ENCODE data around the gene UBAC1. TPM values are rescaled to one million over a fixed set of nuclear protein-coding genes. Genes with fewer than 3 reads are reported as not detected.

Gene UBAC1
- total RNA-seq, 1 donor from 2014 or later: 31.4 TPM

DNA sequence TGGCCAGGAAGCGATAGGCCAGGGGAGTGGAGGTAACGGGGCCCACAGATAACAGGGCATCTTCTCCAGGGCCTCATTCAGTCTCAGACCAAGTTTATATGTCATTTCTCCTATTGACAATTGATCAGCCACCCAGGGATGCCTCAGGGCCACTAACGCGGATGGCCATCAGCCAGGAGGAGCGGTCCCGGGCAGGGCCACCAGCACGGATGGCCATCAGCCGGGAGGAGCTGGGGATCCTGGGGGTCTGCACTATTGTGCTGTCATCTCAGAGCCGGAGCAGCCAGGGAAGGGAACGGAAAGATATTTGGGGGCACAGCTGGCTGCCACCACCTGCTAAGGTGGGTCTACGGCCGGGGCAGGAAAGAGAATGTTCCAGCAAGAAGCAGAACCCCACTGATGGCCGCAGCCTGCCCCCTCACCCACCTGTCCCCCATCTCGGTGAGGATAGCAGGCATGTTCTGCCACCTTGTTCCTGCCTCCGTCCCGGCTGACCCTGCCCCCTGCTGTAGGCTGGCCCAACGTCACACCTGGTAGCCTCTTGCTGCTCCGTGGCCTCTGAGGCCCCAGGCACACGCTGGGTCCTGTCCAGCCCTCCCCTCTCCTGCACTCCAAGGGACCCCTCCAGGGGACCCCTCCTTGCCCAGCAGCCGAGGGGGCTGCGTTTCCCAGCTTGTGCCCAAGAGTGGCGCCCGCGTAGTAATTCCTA, 21.5 kb upstream of the UBAC1 start:
- no peak for TF ChIP-seq CTCF (IDR thresholded peaks at IDR 0.05; ENCODE audit: unreplicated experiment)
- Mint-ChIP-seq H3K4me3 (ENCODE audit: low read depth) (no peak overlapping the region), H3K9me3 (ENCODE audit: low read depth) (no peaks in the 10 kb centered on the region), H3K27me3 (peaks cover 8% of the 10 kb centered on the region), H3K27ac (no peak overlapping the region), H3K36me3 (ENCODE audit: insufficient read depth) (no peaks in the 10 kb centered on the region), H3K4me1 (ENCODE audit: low read depth) (no peaks in the 10 kb centered on the region)
- no peak for DNase-seq (ENCODE audit: low spot score, unreplicated experiment)

DNA sequence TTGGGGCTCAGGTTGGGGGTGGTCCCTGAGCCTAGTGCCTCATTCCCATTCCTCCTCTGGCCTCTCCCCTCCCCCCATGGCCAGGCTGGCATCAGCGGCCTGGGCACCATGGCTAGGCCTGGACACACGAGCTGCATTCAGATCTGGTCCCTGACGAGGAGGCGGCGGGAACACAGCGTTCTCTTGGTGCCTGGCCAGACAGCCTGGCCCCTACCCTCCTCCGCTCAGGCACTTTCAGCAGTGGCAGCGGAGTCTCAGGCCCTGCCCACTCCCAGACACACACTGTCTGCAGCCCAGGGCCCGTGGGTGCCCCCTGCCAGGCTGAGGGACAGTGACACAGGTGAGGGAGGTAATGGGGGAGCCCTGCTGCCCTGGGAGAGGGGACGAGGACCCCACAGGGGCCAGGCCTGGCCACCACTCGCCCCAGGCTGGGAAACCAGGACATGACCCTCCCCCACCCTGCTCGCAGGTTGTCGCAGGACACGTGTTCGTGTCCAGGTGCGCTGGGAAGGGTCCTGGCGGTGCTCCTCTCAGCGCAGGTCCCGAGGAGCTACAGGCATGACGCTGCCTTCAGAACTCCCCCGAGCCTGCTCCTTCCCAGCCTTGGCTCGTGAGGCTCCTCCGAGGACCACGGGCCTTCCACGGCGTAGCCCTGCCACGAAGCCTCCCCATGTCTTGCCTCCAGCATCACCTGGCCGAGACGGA, 19.9 kb upstream of the UBAC1 start:
- H3K27me3 Mint-ChIP-seq: peaks cover 13% of the 10 kb centered on the region
- H3K9me3 Mint-ChIP-seq (ENCODE audit: low read depth): no peaks in the 10 kb centered on the region
- TF ChIP-seq CTCF (IDR thresholded peaks at IDR 0.05; ENCODE audit: unreplicated experiment): no peak
- DNase-seq (ENCODE audit: low spot score, unreplicated experiment): no peak
- no peak overlapping the region for H3K27ac Mint-ChIP-seq
- no peaks in the 10 kb centered on the region for H3K4me1 Mint-ChIP-seq (ENCODE audit: low read depth)
- H3K36me3 Mint-ChIP-seq (ENCODE audit: insufficient read depth): no peaks in the 10 kb centered on the region
- no peak overlapping the region for H3K4me3 Mint-ChIP-seq (ENCODE audit: low read depth)

GRCh38 chr9:135979547-135980166, 18.5 kb upstream of the UBAC1 start:
- Mint-ChIP-seq H3K9me3 (ENCODE audit: low read depth) (no peaks in the 10 kb centered on the region), H3K36me3 (ENCODE audit: insufficient read depth) (no peaks in the 10 kb centered on the region)
- no peak for DNase-seq (ENCODE audit: low spot score, unreplicated experiment)

DNA sequence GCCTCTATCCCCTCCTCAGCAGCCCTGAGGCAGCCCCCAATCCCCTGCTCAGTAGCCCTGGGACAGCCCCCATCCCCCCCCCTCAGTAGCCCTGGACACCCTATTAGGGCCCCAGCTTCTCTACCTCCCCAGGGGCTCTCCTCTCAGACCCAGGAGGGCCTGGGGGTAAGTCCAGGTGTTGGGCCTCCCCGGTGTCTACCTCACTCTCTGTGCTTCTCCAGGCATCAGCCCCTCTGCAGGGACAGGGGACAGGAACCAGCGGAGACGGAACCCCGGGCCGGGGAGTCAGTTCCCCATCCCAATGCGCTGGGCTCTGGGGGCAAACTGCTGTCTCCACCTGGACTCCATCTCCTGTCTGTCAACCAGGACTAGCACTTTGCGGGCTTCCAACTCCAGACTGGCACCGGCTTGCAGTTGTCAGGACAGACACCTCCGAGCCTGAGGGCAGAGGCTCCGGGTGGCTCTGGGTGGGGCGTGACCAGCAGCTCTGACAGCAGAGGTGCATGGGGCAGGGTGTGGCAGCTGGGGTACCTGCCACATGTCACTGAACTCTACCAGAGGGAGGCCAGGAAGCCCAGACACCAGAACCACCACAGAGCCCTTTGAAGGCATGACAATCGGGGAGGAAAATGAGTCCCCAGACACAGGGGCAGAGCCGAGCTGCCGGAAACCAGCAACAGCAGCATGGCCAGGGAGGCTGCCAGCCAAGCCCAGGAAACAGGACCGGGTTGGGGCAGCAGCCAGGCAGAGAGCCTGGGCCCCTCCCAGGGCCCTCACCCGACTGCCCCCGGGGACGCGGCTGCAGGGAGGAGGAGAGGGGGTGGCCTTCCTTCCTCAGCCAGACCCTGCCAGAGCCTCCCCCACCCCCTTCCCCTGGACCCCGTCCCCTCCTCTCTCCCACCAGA, 17.7 kb upstream of the UBAC1 start:
- Mint-ChIP-seq H3K27ac (no peak overlapping the region), H3K9me3 (ENCODE audit: low read depth) (no peaks in the 10 kb centered on the region), H3K4me3 (ENCODE audit: low read depth) (no peak overlapping the region), H3K4me1 (ENCODE audit: low read depth) (no peaks in the 10 kb centered on the region), H3K36me3 (ENCODE audit: insufficient read depth) (no peaks in the 10 kb centered on the region), H3K27me3 (peaks cover 21% of the 10 kb centered on the region)
- TF ChIP-seq CTCF (IDR thresholded peaks at IDR 0.05; ENCODE audit: unreplicated experiment): no peak
- DNase-seq (ENCODE audit: low spot score, unreplicated experiment): no peak

More at GRCh38 chr9:135979547-135980166, 18.5 kb upstream of the UBAC1 start:
- H3K27ac Mint-ChIP-seq: no peak overlapping the region
- TF ChIP-seq CTCF (IDR thresholded peaks at IDR 0.05; ENCODE audit: unreplicated experiment): no peak
- peaks cover 19% of the 10 kb centered on the region for H3K27me3 Mint-ChIP-seq
- H3K4me1 Mint-ChIP-seq (ENCODE audit: low read depth): no peaks in the 10 kb centered on the region
- no peak overlapping the region for H3K4me3 Mint-ChIP-seq (ENCODE audit: low read depth)

GRCh38 chr9:135976944-135977343, 15.8 kb upstream of the UBAC1 start:
- no peak for TF ChIP-seq CTCF (IDR thresholded peaks at IDR 0.05; ENCODE audit: unreplicated experiment)
- Mint-ChIP-seq H3K4me3 (ENCODE audit: low read depth) (no peak overlapping the region), H3K27ac (no peak overlapping the region), H3K4me1 (ENCODE audit: low read depth) (no peaks in the 10 kb centered on the region), H3K9me3 (ENCODE audit: low read depth) (no peaks in the 10 kb centered on the region), H3K27me3 (peaks cover 25% of the 10 kb centered on the region), H3K36me3 (ENCODE audit: insufficient read depth) (no peaks in the 10 kb centered on the region)
- no peak for DNase-seq (ENCODE audit: low spot score, unreplicated experiment)

All from progenitor cell of endocrine pancreas (in vitro differentiated cells).